ENCODE measurements around the gene MDFIC2.

GRCh38 chr3:70273492-70273891, 38.9 kb downstream of the MDFIC2 start:
- TF ChIP-seq CTCF (IDR thresholded peaks at IDR 0.05) = no peak
- no peak for TF ChIP-seq POLR2A (IDR thresholded peaks at IDR 0.05)
- TF ChIP-seq POLR2AphosphoS5 (IDR thresholded peaks at IDR 0.05) = no peak

Measured in suprapubic skin (tissue), 4 donors.